Ovary (tissue), 9 donors: Measurements from ENCODE around the gene SEMA5B. TPM values are rescaled to one million over a fixed set of nuclear protein-coding genes. Genes with fewer than 3 reads are reported as not detected.
A peak's percentile ranks its signal among the peaks of the same experiment; 100 is the strongest.

Source experiments
- DNase-seq, 5 donors: peaks; one replicate each; pipeline ENCODE4 v3.0.0-alpha.2; 2019 to 2020
- H3K27ac ChIP-seq, 2 donors: fragments of 200-600 bp; one replicate each; pipeline versions ENCODE4 v1.5.1 to v1.8.0; 2019 to 2022
- H3K27me3 ChIP-seq: fragments of 200-600 bp; one replicate; pipeline ENCODE4 v1.8.0; 2022
- H3K36me3 ChIP-seq: fragments of 200-600 bp; sonication (generic); one replicate; pipeline ENCODE4 v1.5.1; 2019
- H3K4me1 ChIP-seq: one replicate; pipeline ENCODE4 v1.8.1; 2013; ENCODE audit warnings: mild to moderate bottlenecking, moderate library complexity; ENCODE audit not compliant: insufficient read depth
- H3K4me3 ChIP-seq: fragments of 200-600 bp; sonication (generic); one replicate; pipeline ENCODE4 v1.5.1; 2017
- H3K9me3 ChIP-seq, 2 donors: fragments of 200-600 bp in 1 of 2; sonication (generic) in 1 of 2; one replicate each; pipeline versions ENCODE4 v1.5.1 to v1.8.1; 2013 to 2019; ENCODE audit warnings: mild to moderate bottlenecking in 1 of 2, moderate library complexity in 1 of 2
- EP300 ChIP-seq: sonication (generic); formaldehyde crosslinking; IDR thresholded peaks from one replicate; pipeline ENCODE4 v1.6.1; 2017; ENCODE audit warnings: antibody characterized with exemption
- POLR2A ChIP-seq: fragments of 450-650 bp; IDR thresholded peaks from one replicate; pipeline ENCODE4 v1.6.1; 2017; ENCODE audit warnings: antibody characterized with exemption, mild to moderate bottlenecking, moderate library complexity
- WGBS, 3 donors: extraction: QIAGEN DNeasy Blood & Tissue Kit in 1 of 3; methylation state at CpG; one replicate each; pipeline versions ENCODE4 v1.1.5 to v1.1.7; 2013 to 2017; 5-methylcytosine and 5-hydroxymethylcytosine counted together
- intact Hi-C, 4 donors: fragments of 100-400 bp; cut with DNase I; formaldehyde crosslinking; loops; one replicate each; pipeline versions ENCODE4 v1.11.0 to v1.15.1; 2022 to 2023
- polyA plus RNA-seq, 2 donors: library from polyadenylated mRNA; stranded (reverse); fragments of 200-250 nt in 1 of 2; fragments of 350-450 nt in 1 of 2; fragmentation: Illumina TruSeq in 1 of 2; extraction: RNeasy Lipid Tissue Mini Kit (QIAGEN cat#74804) in 1 of 2; gene quantifications; one replicate each; pipeline ENCODE4 v1.2.3, GENCODE V29; 2013 to 2014
- total RNA-seq, 7 donors: library from RNA; depleted of rRNA in 2 of 7; stranded (reverse); fragments of >200 nt in 2 of 7; fragmentation: NEBNext Ultra II Directional in 3 of 7; extraction: Animal tissue kit (Norgen Biotek cat#: 25700) in 3 of 7; gene quantifications; one replicate each; pipeline versions ENCODE4 v1.1.0 to v1.2.4, GENCODE V29; 2016 to 2023
- TF ChIP-seq, protein P1 (sequence below), 3 donors: fragments of 450-650 bp in 2 of 3; fragments of 200-600 bp in 1 of 3; IDR thresholded peaks; one replicate each; pipeline versions ENCODE4 v1.5.1 to v1.8.0; 2016 to 2022; ENCODE audit warnings: antibody characterized with exemption in 3 of 3, mild to moderate bottlenecking in 1 of 3
- donor health status: DM: no; HTN: no; CAD: no; lungs with moderate emphysema.
- donor health status: DM: no; HTN: no; CAD: no.
- donor health status: Bipolar disorder and iron deficiency.
- donor health status: DM: yes; HTN: yes; CAD: no.
- donor health status: DM: no; HTN: no; CAD: no.
- donor health status: DM: yes; HTN: yes; CAD: no.

Gene SEMA5B
- total and polyA plus RNA-seq, 9 donors: 0.22 to 3.1 (median 1.3) TPM

DNA sequence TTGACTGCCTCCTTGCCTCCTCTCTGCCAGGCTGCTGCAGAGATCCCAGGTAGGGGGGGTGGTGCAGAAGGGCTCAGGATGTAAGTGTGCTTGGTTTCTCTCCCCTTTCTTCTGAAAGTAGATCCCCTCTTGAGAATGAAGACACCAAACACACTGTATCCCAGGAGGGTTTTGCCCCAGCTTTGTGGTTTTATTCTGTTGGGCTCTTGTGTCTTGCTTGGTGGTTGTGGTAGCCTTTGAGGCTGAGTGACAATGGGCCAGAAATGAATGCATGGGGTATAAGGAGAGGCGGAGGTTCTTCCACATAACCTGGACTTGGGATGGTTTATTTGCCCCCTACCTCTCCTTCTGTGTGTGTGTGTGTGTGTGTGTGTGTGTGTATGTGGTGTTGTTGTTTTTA, 45.0 kb upstream of the SEMA5B start:
- TF ChIP-seq EP300 (no peak), POLR2A (no peak)
- TF ChIP-seq, protein P1, sequence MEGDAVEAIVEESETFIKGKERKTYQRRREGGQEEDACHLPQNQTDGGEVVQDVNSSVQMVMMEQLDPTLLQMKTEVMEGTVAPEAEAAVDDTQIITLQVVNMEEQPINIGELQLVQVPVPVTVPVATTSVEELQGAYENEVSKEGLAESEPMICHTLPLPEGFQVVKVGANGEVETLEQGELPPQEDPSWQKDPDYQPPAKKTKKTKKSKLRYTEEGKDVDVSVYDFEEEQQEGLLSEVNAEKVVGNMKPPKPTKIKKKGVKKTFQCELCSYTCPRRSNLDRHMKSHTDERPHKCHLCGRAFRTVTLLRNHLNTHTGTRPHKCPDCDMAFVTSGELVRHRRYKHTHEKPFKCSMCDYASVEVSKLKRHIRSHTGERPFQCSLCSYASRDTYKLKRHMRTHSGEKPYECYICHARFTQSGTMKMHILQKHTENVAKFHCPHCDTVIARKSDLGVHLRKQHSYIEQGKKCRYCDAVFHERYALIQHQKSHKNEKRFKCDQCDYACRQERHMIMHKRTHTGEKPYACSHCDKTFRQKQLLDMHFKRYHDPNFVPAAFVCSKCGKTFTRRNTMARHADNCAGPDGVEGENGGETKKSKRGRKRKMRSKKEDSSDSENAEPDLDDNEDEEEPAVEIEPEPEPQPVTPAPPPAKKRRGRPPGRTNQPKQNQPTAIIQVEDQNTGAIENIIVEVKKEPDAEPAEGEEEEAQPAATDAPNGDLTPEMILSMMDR (IDR thresholded peaks at IDR 0.05): no peak
- peaks cover 30% of the 10 kb centered on the region for H3K4me1 ChIP-seq
- intact Hi-C loops: no loop called here

DNA sequence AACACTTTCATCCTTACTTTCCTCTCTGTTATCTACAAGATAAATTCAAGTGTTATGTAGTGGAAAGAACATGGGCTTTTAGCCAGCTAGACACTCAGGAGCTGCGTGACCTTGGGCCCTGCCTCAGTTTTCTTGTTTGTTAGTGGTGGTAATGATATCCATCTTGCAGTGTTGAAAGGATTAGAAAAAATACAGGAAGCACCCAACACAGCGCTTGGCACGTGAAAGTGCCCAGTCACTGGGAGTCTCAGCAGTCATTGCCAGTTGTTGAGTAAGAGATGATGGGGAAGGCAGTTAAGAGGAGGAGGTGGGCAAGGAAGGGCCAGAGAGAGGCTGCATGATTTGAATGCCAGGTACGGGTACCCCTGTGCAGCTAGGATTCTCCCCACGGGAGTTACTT, 44.6 kb upstream of the SEMA5B start:
- Histone ChIP-seq H3K27me3 (no peaks in the 10 kb centered on the region), H3K9me3 (no peaks in the 10 kb centered on the region), H3K4me1 (peaks cover 27% of the 10 kb centered on the region), H3K4me3 (no peak overlapping the region), H3K27ac (peak overlapping the region; percentile 43 to 52), H3K36me3 (no peaks in the 10 kb centered on the region)
- TF ChIP-seq POLR2A: no peak
- TF ChIP-seq, protein P1 (IDR thresholded peaks at IDR 0.05): no peak
- no peak for TF ChIP-seq EP300
- 68 to 80% (median 69%) methylated on average over 5 of the region's 5 CpGs for WGBS, 3 donors
- intact Hi-C loops: no loop called here
- DNase-seq: no peak

More for the DNA sequence above, 45.0 kb upstream of the SEMA5B start:
- no peaks in the 10 kb centered on the region for H3K36me3 ChIP-seq
- no peaks in the 10 kb centered on the region for H3K9me3 ChIP-seq
- 88 to 96% (median 95%) methylated on average over 1 of the region's 1 CpG for WGBS, 3 donors
- H3K27me3 ChIP-seq: no peaks in the 10 kb centered on the region
- DNase-seq: no peak
- no peak overlapping the region for H3K4me3 ChIP-seq
- H3K27ac ChIP-seq: no peak overlapping the region

DNA sequence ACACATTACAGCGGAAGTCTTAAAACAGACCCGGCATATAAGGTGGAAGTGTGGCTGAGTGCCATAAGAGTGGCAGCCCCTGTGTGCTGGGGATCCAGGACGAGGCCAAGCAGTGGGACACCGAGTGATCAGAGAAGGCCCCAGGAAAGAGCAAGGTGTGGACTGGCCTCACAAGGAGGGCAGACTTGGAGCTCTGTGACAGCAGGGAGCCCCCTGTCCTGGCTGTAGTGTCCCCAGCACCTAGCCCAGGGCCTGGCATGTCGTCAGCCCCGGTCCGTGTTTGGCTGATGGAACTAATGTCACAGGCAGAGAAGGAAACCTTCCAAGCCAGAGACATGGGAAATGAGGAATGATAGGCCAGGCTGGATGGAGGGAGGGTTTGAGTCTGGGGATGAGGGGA, 44.0 kb upstream of the SEMA5B start:
- WGBS, 3 donors: 65 to 79% (median 72%) methylated on average over 7 of the region's 7 CpGs
- H3K4me1 ChIP-seq: peaks cover 26% of the 10 kb centered on the region
- peak in 1 of 5 donors; percentile 28 for DNase-seq

DNA sequence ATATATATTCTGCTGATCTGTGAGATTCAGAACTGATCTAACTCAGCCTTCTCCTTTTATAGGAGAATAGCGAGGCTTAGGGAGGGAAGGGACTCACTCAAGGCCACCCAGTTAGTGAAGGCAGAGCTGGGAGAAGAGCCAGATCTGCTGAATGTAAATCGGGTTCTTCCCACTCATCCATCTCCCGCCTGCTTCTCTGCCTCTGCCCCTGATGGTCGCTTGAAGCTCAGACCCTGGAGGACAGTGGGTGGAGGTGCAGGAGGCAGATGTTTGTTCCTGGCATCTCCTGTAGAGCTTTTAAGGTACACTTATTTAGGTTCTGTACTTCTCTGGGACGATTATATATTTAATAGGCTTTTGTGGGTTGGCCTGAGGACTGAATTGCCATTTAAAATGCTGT, 43.6 kb upstream of the SEMA5B start:
- intact Hi-C loops: no loop called here
- 6 to 12% (median 11%) methylated on average over 5 of the region's 5 CpGs for WGBS, 3 donors
- no peaks in the 10 kb centered on the region for H3K36me3 ChIP-seq
- H3K9me3 ChIP-seq: no peaks in the 10 kb centered on the region
- TF ChIP-seq, protein P1 (IDR thresholded peaks at IDR 0.05): no peak
- TF ChIP-seq EP300: no peak
- TF ChIP-seq POLR2A: no peak
- DNase-seq: no peak
- H3K27ac ChIP-seq: peak overlapping the region in 1 of 2 donors; percentile 43
- H3K4me1 ChIP-seq: peaks cover 26% of the 10 kb centered on the region
- no peak overlapping the region for H3K4me3 ChIP-seq
- no peaks in the 10 kb centered on the region for H3K27me3 ChIP-seq

More for the DNA sequence above, 44.0 kb upstream of the SEMA5B start:
- TF ChIP-seq, protein P1 (IDR thresholded peaks at IDR 0.05): no peak
- TF ChIP-seq EP300 (no peak), POLR2A (no peak)
- intact Hi-C loops: no loop called here
- peak overlapping the region; percentile 43 to 52 for H3K27ac ChIP-seq
- no peaks in the 10 kb centered on the region for H3K9me3 ChIP-seq
- H3K27me3 ChIP-seq: no peaks in the 10 kb centered on the region
- H3K36me3 ChIP-seq: no peaks in the 10 kb centered on the region
- H3K4me3 ChIP-seq: no peak overlapping the region
